H1 (cell line): Measurements from ENCODE around the gene GLCE. TPM values are rescaled to one million over a fixed set of nuclear protein-coding genes. Genes with fewer than 3 reads are reported as not detected.

Source experiments
- GABPA ChIP-seq: IDR thresholded peaks from 2 replicates; pipeline ENCODE4 v1.6.1; 2011; ENCODE audit warnings: mild to moderate bottlenecking, low read length, moderate library complexity, borderline replicate concordance; ENCODE audit not compliant: insufficient read depth
- HDAC2 ChIP-seq, 2 experiments: fragments of 300-600 bp in 1 of 2; sonication (generic) in 1 of 2; IDR thresholded peaks; 2 replicates each; pipeline ENCODE4 v1.6.1; 2011 to 2012; ENCODE audit warnings: low read depth in 2 of 2, low read length in 2 of 2, mild to moderate bottlenecking in 2 of 2, moderate library complexity in 2 of 2, borderline replicate concordance in 1 of 2, inconsistent platforms in 1 of 2
- NRF1 ChIP-seq: IDR thresholded peaks from 2 replicates; pipeline ENCODE4 v1.6.1; 2011; ENCODE audit warnings: mild to moderate bottlenecking, low read depth, low read length, improper control_type of control experiment
- POLR2A ChIP-seq, 2 experiments: IDR thresholded peaks; 1 replicate in 1 of 2; 2 replicates in 1 of 2; pipeline ENCODE4 v1.6.1; 2011; ENCODE audit warnings: low read depth in 2 of 2, low read length in 2 of 2, mild to moderate bottlenecking in 2 of 2; ENCODE audit errors: control extremely low read depth in 1 of 2
- RNF2 ChIP-seq: fragments of 200-900, 300-1000 bp; sonication (generic); IDR thresholded peaks from 2 replicates; pipeline ENCODE4 v1.7.1; 2016; ENCODE audit warnings: borderline replicate concordance, low read depth, mild to moderate bottlenecking, antibody characterized with exemption, low read length; ENCODE audit not compliant: poor library complexity, severe bottlenecking; ENCODE audit errors: missing control alignments
- SIN3A ChIP-seq, 2 experiments: IDR thresholded peaks in 1 of 2; conservative IDR thresholded peaks in 1 of 2; 2 replicates each; pipeline ENCODE4 v1.6.1; 2011 to 2012; ENCODE audit warnings: low read length in 2 of 2, improper control_type of control experiment in 1 of 2, low read depth in 1 of 2, mild to moderate bottlenecking in 1 of 2
- SIX5 ChIP-seq: IDR thresholded peaks from 2 replicates; pipeline ENCODE4 v1.6.1; 2011; ENCODE audit warnings: mild to moderate bottlenecking, low read depth, low read length
- polyA plus RNA-seq, 7 experiments: library from polyadenylated mRNA; depleted of rRNA in 3 of 7; stranded (reverse) in 5 of 7; unstranded in 2 of 7; fragments of >200 nt in 5 of 7; fragments of 200-250 nt in 2 of 7; gene quantifications; 1 replicate in 5 of 7; 2 replicates in 1 of 7; 4 replicates in 1 of 7; pipeline versions ENCODE4 v1.2.1 to v1.2.3, GENCODE V29; 2011 to 2013; ENCODE audit warnings: missing spikeins in 2 of 7, mixed read lengths in 2 of 7
- total RNA-seq: library from RNA; stranded (reverse); fragmentation: NEBNext Ultra II Directional; extraction: Animal tissue kit (Norgen Biotek cat#: 25700); gene quantifications from 2 replicates; pipeline ENCODE4 v1.2.1, GENCODE V29; 2021

The GLCE gene
- total and polyA plus RNA-seq, 2 of the 8 experiments (the other 6 are each of a cell fraction or from before 2014, with no cell fraction given): 17.1 to 22.7 TPM

DNA sequence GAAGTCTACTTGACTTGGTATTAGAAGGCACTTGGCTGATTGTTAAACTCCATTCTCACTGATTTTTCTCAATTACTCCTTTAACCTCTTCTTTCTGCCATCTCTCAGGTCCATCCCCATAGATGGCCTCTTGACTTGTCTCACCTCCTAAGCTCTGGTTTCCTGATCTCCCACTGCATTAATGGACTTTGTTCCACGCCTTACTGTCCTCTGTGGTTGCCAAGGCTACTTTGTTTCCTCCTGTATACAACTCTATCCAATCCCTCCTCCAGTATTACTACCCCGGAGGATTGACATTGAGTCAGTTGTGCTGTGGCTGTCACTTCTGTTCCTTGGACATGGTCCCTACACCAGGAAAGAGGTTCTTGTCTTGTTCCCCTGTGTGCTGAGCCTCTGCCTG, 10.6 kb upstream of the GLCE start (continued):
- TF ChIP-seq GABPA (no peak), POLR2A (IDR thresholded peaks at IDR 0.05; ENCODE audit: control extremely low read depth in 1 of 2, low read depth in 2 of 2, low read length in 2 of 2) (no peak), RNF2 (no peak), HDAC2 (IDR thresholded peaks at IDR 0.05; ENCODE audit: borderline replicate concordance in 1 of 2, low read depth in 2 of 2, low read length in 2 of 2) (no peak), NRF1 (no peak), SIN3A (conservative IDR thresholded peaks at IDR 0.05 in 1 of 2, IDR thresholded peaks at IDR 0.05 in 1 of 2; ENCODE audit: low read depth in 1 of 2, low read length in 2 of 2) (no peak), SIX5 (no peak)
